Vagina (tissue), 2 donors: ENCODE data around the gene SH3GL3. TPM values are rescaled to one million over a fixed set of nuclear protein-coding genes. Genes with fewer than 3 reads are reported as not detected.

Experiments
- DNase-seq, 2 donors: peaks; one replicate each; pipeline ENCODE4 v3.0.0-alpha.2; 2017; ENCODE audit errors: extremely low spot score in 2 of 2
- H3K27ac ChIP-seq: fragments of 200-600 bp; sonication (generic); one replicate; pipeline ENCODE4 v1.5.1; 2019
- H3K27me3 ChIP-seq: fragments of 200-600 bp; sonication (generic); one replicate; pipeline ENCODE4 v1.5.1; 2019
- H3K36me3 ChIP-seq, 2 donors: fragments of 200-600 bp; sonication (generic); one replicate each; pipeline ENCODE4 v1.5.1; 2017 to 2019
- H3K4me1 ChIP-seq: fragments of 200-600 bp; sonication (generic); one replicate; pipeline ENCODE4 v1.5.1; 2019
- H3K4me3 ChIP-seq, 2 donors: fragments of 200-600 bp; sonication (generic); 1 replicate in 1 of 2; 2 replicates in 1 of 2; pipeline ENCODE4 v1.5.1; 2016 to 2019
- H3K9me3 ChIP-seq: fragments of 200-600 bp; sonication (generic); one replicate; pipeline ENCODE4 v1.5.1; 2019
- POLR2A ChIP-seq, 2 donors: fragments of 450-650 bp; IDR thresholded peaks; one replicate each; pipeline ENCODE4 v1.6.1; 2017; ENCODE audit warnings: antibody characterized with exemption in 2 of 2, mild to moderate bottlenecking in 2 of 2, moderate library complexity in 2 of 2
- POLR2AphosphoS5 ChIP-seq, 2 donors: sonication (generic); formaldehyde crosslinking; IDR thresholded peaks; one replicate each; pipeline ENCODE4 v1.9.0; 2017; ENCODE audit warnings: antibody characterized with exemption in 2 of 2, mild to moderate bottlenecking in 2 of 2, low read depth in 1 of 2; ENCODE audit not compliant: insufficient read depth in 1 of 2
- intact Hi-C: fragments of 100-400 bp; cut with DNase I; formaldehyde crosslinking; loops from one replicate; pipeline ENCODE4 v1.15.1; 2023
- total RNA-seq: library from RNA; depleted of rRNA; stranded (reverse); fragments of >200 nt; gene quantifications from one replicate; pipeline ENCODE4 v1.2.3, GENCODE V29; 2016
- TF ChIP-seq, protein P1 (sequence below), 3 experiments: fragments of 450-650 bp in 2 of 3; fragments of 200-600 bp in 1 of 3; sonication (generic) in 1 of 3; IDR thresholded peaks; one replicate each; pipeline ENCODE4 v1.5.1; 2017 to 2019; ENCODE audit warnings: antibody characterized with exemption in 3 of 3, mild to moderate bottlenecking in 2 of 3, moderate library complexity in 2 of 3

SH3GL3 gene
- total RNA-seq, 1 donor from 2014 or later = 3.9 TPM

DNA sequence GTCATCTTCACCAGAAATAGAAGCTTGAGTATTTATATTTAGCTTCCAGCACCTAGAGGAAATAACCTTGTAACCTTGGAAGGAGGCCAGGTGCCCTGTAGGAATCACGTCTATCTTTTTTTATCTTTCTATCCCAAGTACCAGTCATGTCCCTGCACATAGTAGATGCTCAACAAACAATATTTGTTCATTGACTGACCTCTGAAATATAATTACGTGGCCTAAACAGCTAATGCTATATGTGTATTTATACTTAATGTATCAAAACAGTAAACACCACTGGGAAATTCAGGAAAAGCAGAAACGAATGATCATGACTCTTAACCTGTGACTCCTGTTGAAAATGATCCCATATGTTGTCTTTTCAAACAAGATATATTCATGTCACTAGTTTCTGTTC, 108.9 kb downstream of the SH3GL3 start:
- H3K4me3 ChIP-seq = no peak overlapping the region
- intact Hi-C loops = loop anchor here (10.0 kb wide), 1 partner anchor 111 kb away; the partner anchor contains the start of gene SH3GL3
- no peak for DNase-seq

DNA sequence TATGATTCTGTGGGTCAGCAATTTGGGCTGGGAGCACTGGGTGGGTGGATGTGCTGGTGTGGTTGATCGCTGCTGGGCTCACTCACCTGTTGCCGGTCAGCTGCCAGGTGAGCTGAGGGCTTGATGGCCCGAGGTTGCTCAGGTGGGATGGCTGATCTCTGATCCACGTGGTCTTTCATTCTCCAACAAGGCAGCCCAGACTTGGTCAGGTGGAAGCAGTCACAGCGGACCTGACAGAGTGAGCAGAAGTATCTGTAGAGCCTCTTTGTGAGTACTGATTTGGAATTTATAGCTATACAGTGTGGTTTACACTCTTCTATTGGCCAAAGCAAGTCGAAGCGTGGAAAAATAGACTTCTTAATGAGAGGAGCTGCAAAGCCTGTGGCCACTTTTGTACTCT, 109.6 kb downstream of the SH3GL3 start:
- Histone ChIP-seq H3K4me1 (no peaks in the 10 kb centered on the region), H3K9me3 (no peaks in the 10 kb centered on the region), H3K4me3 (no peak overlapping the region), H3K36me3 (no peaks in the 10 kb centered on the region), H3K27me3 (no peaks in the 10 kb centered on the region), H3K27ac (no peak overlapping the region)
- DNase-seq = no peak
- TF ChIP-seq POLR2AphosphoS5 (IDR thresholded peaks at IDR 0.05; ENCODE audit: insufficient read depth in 1 of 2, low read depth in 1 of 2) = no peak
- intact Hi-C loops = loop anchor here (10.0 kb wide), 1 partner anchor 112 kb away; the partner anchor contains the start of gene SH3GL3

More for the DNA sequence above, 108.9 kb downstream of the SH3GL3 start:
- no peaks in the 10 kb centered on the region for H3K36me3 ChIP-seq
- TF ChIP-seq, protein P1, sequence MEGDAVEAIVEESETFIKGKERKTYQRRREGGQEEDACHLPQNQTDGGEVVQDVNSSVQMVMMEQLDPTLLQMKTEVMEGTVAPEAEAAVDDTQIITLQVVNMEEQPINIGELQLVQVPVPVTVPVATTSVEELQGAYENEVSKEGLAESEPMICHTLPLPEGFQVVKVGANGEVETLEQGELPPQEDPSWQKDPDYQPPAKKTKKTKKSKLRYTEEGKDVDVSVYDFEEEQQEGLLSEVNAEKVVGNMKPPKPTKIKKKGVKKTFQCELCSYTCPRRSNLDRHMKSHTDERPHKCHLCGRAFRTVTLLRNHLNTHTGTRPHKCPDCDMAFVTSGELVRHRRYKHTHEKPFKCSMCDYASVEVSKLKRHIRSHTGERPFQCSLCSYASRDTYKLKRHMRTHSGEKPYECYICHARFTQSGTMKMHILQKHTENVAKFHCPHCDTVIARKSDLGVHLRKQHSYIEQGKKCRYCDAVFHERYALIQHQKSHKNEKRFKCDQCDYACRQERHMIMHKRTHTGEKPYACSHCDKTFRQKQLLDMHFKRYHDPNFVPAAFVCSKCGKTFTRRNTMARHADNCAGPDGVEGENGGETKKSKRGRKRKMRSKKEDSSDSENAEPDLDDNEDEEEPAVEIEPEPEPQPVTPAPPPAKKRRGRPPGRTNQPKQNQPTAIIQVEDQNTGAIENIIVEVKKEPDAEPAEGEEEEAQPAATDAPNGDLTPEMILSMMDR (IDR thresholded peaks at IDR 0.05) = no peak
- TF ChIP-seq POLR2AphosphoS5 (IDR thresholded peaks at IDR 0.05; ENCODE audit: insufficient read depth in 1 of 2, low read depth in 1 of 2) = no peak
- TF ChIP-seq POLR2A (IDR thresholded peaks at IDR 0.05) = no peak
- H3K4me1 ChIP-seq = no peaks in the 10 kb centered on the region
- no peaks in the 10 kb centered on the region for H3K9me3 ChIP-seq
- no peak overlapping the region for H3K27ac ChIP-seq
- H3K27me3 ChIP-seq = no peaks in the 10 kb centered on the region

DNA sequence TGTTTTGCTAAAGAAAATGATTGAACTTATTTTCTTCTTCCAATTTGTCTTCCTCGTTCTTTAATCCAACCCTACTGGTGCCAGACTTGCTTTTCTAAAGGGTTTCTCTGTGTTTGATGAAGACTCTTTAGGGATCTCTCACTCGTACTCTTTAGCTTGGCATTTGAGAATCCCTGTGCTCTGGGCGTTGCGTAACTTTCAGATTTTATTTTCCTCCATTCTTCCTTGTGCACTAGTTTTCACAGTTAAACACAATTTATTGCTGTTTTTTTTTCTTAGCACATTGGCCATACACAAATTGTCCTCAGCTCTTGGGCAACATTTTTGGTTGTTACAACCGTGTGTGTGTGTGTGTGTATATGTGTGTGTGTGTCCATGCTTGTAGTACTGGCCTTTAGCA, 111.0 kb downstream of the SH3GL3 start:
- Histone ChIP-seq H3K27ac (no peak overlapping the region), H3K9me3 (no peaks in the 10 kb centered on the region), H3K4me1 (no peaks in the 10 kb centered on the region), H3K27me3 (no peaks in the 10 kb centered on the region), H3K4me3 (no peak overlapping the region), H3K36me3 (no peaks in the 10 kb centered on the region)
- TF ChIP-seq, protein P1 (IDR thresholded peaks at IDR 0.05) = no peak
- TF ChIP-seq POLR2A (IDR thresholded peaks at IDR 0.05) (no peak), POLR2AphosphoS5 (IDR thresholded peaks at IDR 0.05; ENCODE audit: insufficient read depth in 1 of 2, low read depth in 1 of 2) (no peak)
- DNase-seq = no peak
- intact Hi-C loops = loop anchor here (10.0 kb wide), 1 partner anchor 113 kb away; the partner anchor contains the start of gene SH3GL3

DNA sequence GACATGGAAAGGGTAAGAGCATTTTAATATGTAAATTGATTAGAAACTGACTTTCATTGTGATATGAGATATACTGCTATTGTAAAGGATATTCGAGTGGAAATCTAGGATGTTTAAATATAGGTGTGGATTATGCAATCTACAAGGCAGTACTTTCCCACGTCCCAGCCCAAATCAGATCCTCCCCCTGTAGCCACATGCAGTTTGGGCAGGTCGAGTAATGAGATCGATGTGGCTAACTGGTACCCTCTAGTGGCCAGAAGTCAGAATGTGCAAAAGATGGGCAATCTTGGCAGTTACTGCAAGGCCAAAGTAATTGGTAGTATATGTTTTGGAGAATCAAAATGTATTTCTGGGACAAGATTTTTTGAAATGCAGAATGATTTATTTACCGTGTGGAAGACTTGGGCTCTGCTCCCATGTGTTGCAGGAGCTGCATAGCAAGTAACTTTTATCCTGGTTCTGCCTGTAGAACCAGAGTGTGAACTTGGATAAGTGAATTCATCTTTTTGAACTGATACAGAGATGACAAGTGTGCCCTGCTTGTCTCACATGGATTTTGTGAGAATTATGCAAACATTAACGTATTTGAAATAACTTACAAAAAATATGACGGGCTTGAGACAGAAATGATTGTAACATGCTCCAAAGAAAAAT, 112.3 kb downstream of the SH3GL3 start:
- Histone ChIP-seq H3K9me3 (no peaks in the 10 kb centered on the region), H3K4me3 (no peak overlapping the region), H3K27me3 (no peaks in the 10 kb centered on the region), H3K4me1 (no peaks in the 10 kb centered on the region), H3K36me3 (no peaks in the 10 kb centered on the region), H3K27ac (no peak overlapping the region)
- no peak for DNase-seq
- TF ChIP-seq POLR2AphosphoS5 (IDR thresholded peaks at IDR 0.05; ENCODE audit: insufficient read depth in 1 of 2, low read depth in 1 of 2) = peak in 1 of 2 donors; percentile 27
- TF ChIP-seq POLR2A (IDR thresholded peaks at IDR 0.05) = no peak
- TF ChIP-seq, protein P1 (IDR thresholded peaks at IDR 0.05) = peak; percentile 58 to 71 (median 70)
- intact Hi-C loops = loop anchor here (10.0 kb wide), 1 partner anchor 115 kb away; the partner anchor contains the start of gene SH3GL3

DNA sequence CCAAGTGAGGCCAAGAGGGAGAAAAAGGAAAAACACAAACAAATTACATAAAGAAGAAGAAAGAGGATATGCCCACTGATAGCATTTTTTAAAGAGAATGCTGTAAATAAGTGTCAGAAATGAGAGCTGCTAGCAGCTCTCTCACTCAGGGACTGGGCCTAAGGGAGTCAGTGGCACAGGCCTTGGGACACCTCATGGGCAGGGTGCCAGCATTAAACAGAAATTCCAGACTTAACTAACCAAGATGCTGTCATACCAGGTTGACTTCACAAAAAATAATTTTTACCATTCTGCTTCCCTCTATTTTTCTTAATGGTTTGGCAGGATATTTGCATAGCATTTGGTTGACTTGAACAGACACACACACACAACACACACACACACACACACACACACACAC, 114.5 kb downstream of the SH3GL3 start:
- DNase-seq = no peak
- Histone ChIP-seq H3K9me3 (no peaks in the 10 kb centered on the region), H3K27ac (no peak overlapping the region), H3K27me3 (no peaks in the 10 kb centered on the region), H3K36me3 (no peaks in the 10 kb centered on the region), H3K4me3 (no peak overlapping the region), H3K4me1 (no peaks in the 10 kb centered on the region)
- intact Hi-C loops = no loop called here
- TF ChIP-seq POLR2AphosphoS5 (IDR thresholded peaks at IDR 0.05; ENCODE audit: insufficient read depth in 1 of 2, low read depth in 1 of 2) (no peak), POLR2A (IDR thresholded peaks at IDR 0.05) (no peak)
- TF ChIP-seq, protein P1 (IDR thresholded peaks at IDR 0.05) = no peak
